GM18858 (cell line): ENCODE results near the gene LRIT3.
A peak's percentile ranks its signal among the peaks of the same experiment; 100 is the strongest.
"Not testable (repeated sequence)": the region's sequence is repeated elsewhere in the genome, so short reads cannot be mapped to it uniquely, and the experiment has no call there.

ENCODE experiments used
- ATAC-seq: cut with Tn5 transposase; IDR thresholded peaks from one replicate; pipeline ENCODE4 v1.9.1; 2021; ENCODE audit not compliant: unreplicated experiment

Gene LRIT3

DNA sequence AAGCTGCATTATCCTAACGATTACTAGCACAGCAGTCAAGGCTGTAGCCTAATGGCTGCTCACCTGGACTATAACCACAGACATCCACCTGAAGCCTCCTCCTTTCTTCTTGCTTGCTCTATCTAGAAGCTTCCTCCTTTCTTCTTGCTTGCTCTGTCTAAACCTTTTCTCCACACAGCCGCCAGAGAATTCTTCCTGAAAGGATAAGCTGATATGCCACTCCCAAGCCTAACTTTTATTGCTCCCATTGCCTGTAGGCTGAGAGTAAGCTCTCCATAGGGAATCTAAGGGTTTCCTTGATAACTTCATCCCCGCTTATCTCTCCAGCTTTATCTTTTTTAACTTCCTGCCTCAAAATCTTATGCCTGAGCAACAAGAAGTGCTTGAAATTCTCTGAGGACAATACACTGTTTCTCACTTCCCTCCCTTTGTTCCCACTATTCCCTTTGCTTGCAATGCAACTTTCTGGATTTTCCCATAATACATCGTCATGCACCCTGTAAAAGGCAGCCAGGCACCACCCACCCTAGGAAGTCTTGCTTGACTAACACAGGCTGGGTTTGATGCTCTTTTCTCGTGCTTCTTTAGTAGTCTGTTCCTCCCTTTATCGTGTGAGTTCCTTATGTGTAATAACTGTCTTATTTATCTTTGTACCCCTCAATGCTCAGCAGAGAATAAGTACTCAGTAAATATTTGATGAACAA is 1.4 kb upstream of the LRIT3 start:
- no peak for ATAC-seq

DNA sequence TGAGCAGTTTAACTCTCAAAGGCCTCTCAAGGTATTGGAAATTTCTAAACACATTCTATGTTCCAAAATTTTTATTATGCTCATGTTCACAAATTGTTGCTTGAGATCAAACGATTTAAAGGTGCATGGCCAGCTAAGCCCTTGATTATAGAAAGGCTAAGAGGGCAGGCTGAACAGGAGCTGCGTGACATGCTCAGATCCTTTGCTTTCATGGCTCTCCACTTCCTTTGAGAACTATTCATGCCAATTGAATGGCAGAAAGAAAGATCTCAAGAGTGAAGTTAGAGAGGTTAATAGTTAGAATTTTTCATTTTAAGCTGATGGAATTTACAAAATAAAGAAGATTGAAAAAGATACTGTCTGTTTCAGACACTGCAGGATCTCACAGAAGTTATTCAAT is 594 bp downstream of the LRIT3 start:
- no peak for ATAC-seq

DNA sequence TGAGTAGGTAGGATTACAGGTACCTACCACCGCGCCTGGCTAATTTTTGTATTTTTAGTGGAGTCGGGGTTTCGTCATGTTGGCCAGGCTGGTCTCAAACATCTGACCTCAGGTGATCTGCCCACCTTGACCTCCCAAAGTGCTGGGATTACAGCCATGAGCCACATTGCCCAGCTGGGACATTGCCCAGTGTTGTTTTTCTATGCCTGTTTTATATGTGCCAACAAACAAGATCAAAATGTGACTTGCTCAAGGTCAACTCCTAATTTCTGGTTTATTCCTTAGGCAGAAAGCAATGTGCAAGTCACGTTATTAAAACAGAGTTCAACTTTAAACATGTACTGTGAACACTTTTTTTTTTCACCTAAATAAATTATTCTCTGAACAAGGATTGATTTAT is 2.7 kb downstream of the LRIT3 start:
- ATAC-seq, result no peak

DNA sequence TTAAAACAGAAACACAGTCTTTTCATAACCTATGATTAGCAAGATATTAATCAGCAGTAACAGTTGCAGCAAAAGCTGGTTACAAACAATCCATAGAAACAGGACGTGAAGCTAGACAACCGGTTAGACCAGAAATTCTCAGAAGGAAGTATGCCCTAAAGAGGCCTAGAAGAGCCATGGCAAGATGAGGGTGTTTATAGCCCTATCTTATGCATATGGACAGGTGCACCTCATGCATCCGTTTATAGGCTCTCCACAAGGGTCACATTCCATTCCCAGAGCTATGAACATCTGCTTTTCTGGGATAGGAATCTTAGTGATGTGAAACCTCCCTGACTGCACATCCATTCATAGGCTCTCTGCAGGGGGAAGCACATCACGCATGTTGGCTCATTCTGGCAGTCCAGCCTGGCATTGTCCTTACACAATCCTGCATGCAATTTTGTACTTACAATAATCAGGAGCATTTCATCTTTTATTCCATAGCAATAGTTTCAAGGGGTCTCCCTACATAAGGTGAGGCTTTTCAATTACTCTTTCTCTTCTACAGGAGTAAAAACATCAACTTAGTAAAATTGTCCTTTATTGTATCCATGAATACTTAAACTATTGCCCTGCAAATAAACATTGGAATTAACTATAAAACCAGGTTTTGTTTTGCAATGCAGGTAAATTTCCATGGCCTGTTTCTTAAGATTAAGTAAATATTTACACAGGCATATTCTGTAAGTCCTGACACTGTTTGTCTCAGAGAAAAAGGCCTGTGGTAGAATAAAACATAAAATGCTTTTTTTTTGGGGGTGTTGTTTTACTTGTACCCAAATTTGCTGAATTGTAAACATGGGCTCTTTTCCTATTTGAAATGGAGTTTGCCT is 11.8 kb downstream of the LRIT3 start:
- not testable (repeated sequence) for ATAC-seq

DNA sequence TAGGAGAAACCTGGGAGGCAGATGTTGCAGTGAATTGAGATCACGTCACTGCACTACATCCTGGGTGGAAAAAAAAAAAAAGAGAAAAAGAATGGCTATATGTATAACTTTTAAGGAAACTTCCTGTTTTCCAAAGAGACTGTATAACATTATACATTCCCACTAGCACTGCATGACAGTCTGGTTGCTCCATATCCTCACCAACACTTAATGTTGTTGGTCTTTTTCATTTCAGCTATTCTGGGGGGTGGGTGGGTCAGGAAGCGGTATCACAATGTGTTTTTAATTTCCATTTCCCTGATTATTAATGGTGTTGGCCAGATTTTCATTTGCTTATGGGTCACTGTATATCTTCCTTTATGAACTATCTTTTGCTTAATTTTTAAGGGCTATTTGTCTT is 13.4 kb downstream of the LRIT3 start:
- no peak for ATAC-seq

DNA sequence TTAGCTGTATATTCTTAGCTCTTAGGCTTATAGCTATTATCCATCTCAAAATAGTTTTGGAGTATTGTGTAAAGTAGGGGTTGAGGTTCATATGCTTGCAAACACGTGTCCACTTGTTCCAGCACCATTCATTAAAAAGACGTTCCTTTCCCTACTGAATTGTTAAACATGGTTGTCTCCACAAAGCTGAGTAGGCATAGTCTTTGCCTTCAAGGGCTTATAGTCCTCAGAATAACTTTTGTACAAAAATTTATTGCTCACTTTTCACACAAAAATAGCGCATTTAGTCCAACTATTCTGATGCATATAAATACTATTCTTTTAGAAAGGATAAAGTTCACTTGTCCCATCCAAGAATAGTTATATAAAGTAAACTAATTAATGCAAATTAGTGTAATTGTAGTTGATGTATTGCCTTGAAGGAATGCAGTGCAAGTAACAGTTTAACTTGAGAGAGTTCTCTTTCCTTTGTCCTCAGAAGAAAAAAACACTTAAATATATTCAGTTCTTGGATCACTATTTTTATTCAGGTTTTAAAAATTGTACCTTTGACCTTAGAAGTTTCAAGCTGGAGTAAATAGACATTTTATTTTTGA is 14.1 kb downstream of the LRIT3 start:
- ATAC-seq, result no peak

DNA sequence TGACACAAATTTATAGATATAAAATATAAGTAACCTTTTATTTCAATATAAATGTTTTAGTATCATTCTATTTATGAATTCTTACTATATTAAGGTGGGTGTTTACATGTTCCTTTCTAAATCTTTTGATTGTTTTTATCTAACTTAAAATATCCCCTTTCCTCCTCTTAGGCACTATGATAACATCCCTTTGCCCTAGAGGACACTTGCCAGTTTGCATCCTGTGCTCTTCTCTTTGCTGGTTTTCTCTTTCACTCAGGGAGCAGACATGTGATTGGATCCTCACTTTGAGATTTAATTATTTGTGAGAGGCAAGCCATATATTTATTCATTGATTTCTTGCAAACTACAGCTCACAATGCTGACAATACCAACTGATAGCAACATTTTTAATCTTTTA is 16.2 kb downstream of the LRIT3 start:
- no peak for ATAC-seq

DNA sequence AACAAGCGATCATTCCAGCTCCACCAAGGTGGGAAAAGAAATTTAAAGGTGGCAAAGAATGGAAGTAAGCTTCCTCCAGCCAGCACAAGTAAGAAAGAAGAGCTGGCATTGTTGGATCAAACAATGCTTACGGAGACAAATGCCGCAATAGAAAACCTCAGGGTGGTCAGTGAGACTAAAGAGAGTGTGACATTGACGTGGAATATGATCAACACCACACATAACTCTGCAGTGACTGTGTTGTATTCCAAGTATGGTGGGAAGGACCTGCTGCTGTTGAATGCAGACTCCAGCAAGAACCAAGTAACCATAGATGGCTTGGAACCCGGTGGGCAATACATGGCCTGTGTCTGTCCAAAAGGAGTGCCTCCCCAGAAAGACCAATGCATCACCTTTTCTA is 22.2 kb downstream of the LRIT3 start:
- no peak for ATAC-seq

DNA sequence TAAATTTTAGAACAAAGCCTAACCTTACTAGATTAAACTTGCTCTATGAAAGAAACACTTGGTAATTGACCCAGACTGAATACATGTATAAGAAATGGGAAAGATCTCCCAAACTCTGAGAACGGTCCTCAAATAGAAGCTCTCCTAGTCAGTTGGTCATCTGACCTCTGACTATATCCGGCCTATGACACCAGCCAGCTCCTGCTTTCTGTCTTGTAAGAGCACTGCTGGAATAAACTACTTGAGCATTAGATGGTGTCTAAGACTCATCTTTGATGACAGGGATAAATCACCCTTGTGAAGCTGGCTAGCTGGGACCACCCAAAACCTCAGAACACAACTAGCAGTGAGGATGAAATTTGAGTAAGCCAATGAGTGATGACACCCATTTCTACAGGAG is 24.2 kb downstream of the LRIT3 start:
- ATAC-seq, result no peak

DNA sequence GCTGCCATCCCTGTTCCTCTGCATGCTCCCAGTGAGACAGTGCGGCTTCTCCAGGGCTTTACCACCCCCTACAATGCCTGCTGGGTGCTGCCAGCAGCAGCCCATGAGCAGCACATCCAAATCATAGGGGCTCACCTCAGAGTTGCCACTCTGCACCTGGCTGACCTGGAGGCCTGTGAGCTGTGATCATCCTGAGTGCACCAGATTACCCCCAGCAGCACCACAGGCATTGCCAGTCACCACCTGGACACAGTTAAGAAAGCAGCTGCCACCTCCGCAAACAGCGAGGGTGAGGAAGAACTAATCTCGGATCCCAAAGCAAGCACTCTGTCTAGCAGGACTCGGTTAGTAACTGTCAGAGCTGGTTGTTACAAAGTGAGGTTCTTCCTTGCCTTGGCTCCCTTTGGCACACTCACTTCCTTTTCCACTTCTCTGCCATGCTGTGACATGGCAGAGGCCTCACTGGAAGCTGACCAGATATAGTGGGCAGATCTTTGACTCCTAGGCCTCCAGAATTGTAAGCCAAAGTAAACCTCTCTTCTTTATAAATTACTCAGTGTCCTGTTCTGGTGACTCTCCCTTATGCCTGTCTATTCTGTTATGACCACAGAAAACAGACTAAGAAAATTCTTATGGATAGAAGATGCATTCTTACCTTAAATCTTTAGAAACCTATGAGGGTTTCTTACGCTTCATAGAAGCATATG is 25.2 kb downstream of the LRIT3 start:
- ATAC-seq, result no peak

DNA sequence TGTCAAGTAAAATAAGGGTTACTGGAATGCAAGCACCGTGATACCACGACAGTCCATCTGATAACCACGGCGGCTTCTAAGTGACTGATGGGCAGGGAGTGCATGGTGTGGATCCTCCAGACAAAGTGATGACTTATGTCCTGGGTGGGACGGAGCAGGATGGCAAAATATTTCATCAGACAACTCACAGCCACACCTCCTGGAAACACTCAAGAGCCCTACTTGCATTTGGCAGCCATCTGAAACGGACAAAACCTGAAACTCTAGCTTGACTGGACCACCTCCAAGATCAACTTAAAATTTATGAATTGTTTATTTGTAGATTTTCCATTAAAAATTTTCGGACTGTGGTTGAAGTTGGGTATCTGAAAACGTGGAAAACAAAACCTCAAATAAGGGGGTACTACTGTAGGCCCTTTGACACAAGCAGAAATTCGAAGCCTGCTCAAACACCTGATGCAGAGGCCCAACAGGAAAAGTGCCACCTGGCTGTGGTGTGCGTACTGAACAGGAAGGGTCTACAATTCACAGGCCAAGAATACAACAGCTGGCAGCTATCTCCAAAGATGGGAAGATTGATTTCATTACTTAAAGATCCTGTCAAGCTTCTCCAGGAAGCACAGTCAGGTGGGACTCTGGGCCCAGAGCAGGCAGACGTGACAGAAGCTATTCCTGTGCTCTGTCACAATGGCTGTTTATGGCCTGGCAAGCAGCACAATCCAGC is 26.0 kb downstream of the LRIT3 start:
- no peak for ATAC-seq

DNA sequence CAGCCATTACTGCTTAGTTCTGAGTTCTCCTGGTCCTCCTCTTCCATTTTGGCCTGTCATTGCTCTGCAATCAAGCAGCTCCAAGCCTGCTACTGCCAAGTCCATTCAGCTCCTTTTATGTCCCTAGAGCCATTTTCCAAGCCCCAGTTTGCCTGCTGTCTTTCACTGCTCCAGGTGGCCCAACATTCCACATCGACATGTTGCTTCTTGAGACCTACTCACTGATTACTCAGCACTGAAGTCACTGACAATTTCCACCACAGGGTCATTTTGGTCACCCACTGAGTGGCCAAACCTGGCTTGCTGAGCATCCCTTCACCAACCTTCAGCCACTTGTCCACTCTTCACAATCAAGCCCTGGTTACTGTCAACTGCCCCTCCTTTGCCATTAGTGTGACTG is 27.2 kb downstream of the LRIT3 start:
- no peak for ATAC-seq

DNA sequence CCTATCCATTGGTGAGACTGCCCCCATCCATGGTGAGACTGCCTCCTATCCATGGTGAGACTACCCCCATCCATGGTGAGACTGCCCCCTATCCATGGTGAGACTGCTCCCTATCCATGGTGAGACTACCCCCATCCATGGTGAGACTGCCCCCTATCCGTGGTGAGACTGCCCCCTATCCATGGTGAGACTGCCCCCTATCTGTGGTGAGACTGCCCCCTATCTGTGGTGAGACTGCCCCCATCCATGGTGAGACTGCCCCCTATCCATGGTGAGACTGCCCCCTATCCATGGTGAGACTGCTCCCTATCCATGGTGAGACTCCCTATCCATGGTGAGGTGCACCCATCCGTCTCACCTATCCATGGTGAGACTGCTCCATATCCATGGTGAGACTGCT is 27.6 kb downstream of the LRIT3 start:
- ATAC-seq, result not testable (repeated sequence)

DNA sequence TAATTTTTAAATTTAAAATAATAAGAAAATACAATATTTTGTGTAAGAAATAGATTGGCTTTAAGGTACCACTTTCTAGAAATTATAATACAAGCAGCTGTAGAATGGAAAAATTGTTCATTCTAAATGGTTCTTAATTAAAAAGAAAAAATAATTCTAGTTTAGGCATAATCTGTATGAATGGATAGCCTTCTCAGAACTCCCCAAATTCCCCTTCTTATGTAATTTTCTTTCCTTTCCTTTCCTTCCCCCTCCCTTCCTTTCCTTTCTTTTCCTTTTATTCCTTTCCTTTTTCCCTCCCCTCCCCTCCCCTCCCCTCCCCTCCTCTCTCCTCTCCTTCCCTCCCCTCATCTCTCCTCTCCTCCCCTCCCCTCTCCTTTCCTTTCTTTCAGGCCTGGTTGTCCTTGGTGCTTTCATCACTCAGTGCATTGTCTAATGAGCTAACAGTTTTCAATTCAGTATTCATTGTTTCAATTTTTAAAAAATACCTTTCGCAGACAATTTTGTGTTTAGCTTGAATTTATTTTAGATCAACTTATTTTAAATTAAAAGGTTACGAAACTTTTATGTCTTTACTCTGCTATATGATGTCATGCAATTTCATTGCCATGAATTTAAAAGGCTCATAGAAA is 28.8 kb downstream of the LRIT3 start:
- ATAC-seq, result no peak

DNA sequence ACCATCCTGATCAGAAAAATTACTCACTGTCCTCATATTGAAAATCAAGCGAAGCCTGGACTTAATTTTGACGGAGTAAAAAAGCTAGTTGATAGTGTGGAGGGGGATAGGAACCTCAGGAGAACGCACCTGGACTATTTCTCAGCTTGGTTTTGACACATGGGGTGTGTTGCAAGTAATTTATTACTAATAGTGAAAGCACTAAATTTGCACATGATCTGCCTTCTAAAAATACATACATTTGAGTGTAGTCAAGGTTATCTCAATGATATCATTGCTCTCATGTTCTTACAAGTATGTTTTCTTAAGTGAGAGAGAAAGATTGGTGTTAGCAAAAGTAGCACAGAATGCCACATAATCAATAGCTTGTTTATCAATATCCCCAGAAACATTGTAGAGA is 29.5 kb downstream of the LRIT3 start:
- peak; percentile 92 for ATAC-seq

DNA sequence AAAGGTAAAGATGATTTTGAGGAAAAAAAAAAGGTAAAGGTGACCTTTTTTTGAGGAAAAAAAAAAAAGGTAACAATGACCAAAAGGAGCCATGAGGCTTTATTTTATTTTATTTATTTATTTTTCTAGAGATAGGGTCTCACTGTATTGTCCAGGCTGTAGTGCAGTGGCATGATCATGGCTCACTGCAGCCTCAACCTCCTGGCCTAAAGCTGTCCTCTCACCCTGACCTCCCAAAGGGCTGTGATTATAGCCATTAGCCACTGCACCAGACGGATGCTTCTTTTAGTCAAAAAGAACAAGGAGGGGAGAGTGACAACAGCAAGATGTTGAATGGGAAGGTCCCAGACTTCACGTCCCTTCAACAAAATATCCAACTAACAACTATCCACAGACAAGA is 30.4 kb downstream of the LRIT3 start:
- ATAC-seq, result no peak

DNA sequence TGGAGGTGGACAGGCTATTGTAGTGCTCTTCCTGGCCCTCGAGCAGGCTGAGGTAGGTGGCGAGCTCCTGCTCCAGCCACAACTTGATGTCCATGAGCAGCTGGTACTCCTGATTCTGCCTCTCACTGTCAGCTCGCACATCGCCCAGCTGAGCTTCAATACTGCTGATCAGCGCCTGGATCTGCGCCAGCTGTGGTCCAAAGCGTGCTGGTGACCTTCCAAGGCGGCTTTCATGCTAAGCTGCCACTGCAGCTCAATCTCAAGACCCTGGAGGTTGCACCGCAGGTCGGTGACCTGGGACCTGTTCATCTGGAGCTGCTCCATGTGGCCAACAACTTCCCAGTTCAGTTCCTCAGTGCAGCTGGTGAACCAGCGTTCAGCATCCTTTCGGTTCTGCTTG is 31.2 kb downstream of the LRIT3 start:
- no peak for ATAC-seq

DNA sequence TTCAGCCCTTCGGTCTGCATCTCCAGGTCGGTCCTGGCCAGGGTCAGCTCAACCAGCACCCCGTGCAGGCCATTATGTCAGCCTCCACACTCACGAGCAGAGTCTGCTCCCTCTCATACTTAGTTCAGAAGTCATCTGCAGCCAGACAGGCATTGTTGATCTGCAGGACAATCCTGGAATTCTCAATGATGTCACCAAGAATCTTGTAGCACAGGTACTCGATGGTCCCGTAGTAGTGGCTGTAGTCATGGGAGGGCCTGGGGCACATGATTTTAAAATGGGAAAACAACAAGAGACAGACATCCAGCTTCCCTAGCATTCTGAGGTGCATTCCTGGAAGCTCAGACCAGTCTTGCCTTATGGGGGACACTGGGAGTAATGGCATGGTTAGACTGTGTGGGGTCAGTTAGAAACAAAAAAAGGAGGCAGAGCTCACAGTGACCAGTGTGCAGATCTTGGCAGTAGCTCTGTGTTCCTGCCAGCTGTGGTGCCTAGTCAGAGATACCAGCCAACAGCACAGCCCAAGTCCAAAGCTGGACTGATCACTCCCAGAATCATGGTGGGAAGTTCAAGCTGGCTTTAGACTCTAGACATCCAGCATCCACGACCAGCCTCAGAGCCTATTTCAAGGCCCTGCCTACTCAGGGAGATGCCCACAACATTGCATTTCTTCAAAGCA is 31.9 kb downstream of the LRIT3 start:
- ATAC-seq, result no peak

DNA sequence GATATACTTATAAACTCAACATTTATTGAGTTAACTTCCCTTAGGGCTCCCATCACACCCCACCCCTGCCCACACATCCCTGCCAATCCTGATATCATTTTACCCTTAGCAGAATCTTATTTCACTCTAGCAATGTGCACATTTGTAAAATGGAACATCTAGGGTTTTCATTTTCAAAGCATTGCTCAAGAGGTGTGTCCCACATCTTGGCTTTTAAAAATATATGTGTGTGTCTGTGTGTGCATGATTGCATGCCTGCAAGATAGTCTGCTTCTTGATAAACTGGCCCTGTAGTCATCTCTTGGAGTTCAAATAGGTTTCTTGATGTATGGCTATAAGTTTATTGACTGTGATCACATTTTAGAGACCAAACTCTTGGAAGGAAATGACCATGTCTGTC is 38.4 kb downstream of the LRIT3 start:
- ATAC-seq, result no peak

DNA sequence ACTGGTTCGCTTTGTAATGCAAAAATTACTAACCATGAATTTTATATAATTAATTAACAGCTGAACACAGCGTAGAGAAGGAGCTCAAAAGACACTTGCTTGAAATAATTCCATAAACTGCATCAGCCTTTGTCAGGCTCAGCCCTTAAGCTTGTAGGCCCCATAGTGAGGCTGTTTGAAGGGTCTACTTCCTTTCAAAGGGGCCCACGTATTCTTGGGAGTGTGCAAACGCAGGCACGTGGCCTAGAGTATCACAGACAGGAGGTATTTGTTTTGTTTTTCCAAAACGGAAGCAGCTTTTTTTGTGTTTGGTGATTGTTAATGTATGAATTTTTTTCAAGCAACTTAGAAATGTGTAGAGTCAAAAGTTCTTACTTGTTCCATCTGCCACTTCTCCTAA is 39.2 kb downstream of the LRIT3 start:
- no peak for ATAC-seq
